Measurements from ENCODE around the gene MAP3K10. TPM values are rescaled to one million over a fixed set of nuclear protein-coding genes. Genes with fewer than 3 reads are reported as not detected.

The MAP3K10 gene
- total RNA-seq, 1 experiment from 2014 or later = 255 TPM

DNA sequence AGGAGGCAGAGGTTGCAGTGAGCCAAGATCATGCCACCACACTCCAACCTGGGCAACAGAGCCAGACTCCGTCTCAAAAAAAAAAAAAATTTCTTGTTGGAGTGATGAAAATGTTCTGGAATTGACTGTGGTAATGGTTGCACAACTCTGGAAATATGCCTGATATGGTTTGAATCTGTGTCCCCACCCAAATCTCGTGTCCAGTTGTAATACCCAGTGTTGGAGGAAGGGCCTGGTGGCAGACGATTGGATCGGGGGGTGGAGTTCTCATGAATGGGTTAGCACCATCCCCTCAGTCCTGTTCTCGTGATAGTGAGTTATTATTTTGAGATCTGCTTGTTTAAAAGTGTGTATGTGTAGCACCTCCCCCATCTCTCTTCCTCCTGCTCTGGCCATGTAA lies 41.1 kb upstream of the MAP3K10 start:
- intact Hi-C loops (cut with micrococcal nuclease; ENCODE audit: unreplicated experiment) (no loop called here), in situ Hi-C loops (cut with HindIII; ENCODE audit: low pct_unique_long_range_greater_than_20kb, low sequenced_read_pairs) (no loop called here)
- Histone ChIP-seq H3K9me3 (ENCODE audit: control insufficient read depth, insufficient read depth, low read depth, low read length) (no peaks in the 10 kb centered on the region), H3K27me3 (ENCODE audit: control insufficient read depth, insufficient read depth, low read length) (no peaks in the 10 kb centered on the region), H3K4me3 (ENCODE audit: low read depth in 2 of 2, low read length in 2 of 2) (no peak overlapping the region), H3K27ac (ENCODE audit: low read length) (no peak overlapping the region), H3K4me1 (ENCODE audit: control insufficient read depth, insufficient read depth, low read length) (peaks cover 14% of the 10 kb centered on the region), H3K36me3 (ENCODE audit: control insufficient read depth, insufficient read depth, low read length) (no peaks in the 10 kb centered on the region)
- DNase-seq (ENCODE audit: low read depth, low spot score) (no peak), ATAC-seq (no peak)
- BruUV-seq (replicated peaks) = no TSS peak
- POLR2A ChIA-PET = interaction anchor here (0.6 to 1.3 kb wide), 2 partner anchors 11 to 299 kb away, joined by 3 to 6 read pairs; no protein-coding TSS in a partner anchor
- CTCF ChIA-PET = interaction anchor here (0.7 to 2.4 kb wide), 5 partner anchors 9 to 180 kb away, joined by 3 to 6 read pairs (median 5); no protein-coding TSS in a partner anchor
- TF ChIP-seq, protein P1, sequence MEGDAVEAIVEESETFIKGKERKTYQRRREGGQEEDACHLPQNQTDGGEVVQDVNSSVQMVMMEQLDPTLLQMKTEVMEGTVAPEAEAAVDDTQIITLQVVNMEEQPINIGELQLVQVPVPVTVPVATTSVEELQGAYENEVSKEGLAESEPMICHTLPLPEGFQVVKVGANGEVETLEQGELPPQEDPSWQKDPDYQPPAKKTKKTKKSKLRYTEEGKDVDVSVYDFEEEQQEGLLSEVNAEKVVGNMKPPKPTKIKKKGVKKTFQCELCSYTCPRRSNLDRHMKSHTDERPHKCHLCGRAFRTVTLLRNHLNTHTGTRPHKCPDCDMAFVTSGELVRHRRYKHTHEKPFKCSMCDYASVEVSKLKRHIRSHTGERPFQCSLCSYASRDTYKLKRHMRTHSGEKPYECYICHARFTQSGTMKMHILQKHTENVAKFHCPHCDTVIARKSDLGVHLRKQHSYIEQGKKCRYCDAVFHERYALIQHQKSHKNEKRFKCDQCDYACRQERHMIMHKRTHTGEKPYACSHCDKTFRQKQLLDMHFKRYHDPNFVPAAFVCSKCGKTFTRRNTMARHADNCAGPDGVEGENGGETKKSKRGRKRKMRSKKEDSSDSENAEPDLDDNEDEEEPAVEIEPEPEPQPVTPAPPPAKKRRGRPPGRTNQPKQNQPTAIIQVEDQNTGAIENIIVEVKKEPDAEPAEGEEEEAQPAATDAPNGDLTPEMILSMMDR (IDR thresholded peaks at IDR 0.05) = no peak
- TF ChIP-seq SIN3A (IDR thresholded peaks at IDR 0.05; ENCODE audit: borderline replicate concordance, insufficient read depth, low read depth, low read length) (no peak), REST (IDR thresholded peaks at IDR 0.05; ENCODE audit: insufficient read depth in 1 of 2, low read depth in 2 of 2, low read length in 1 of 2) (no peak), POLR2AphosphoS5 (IDR thresholded peaks at IDR 0.05; ENCODE audit: low read depth, low read length) (no peak), TCF7L2 (IDR thresholded peaks at IDR 0.05; ENCODE audit: low read depth, low read length) (no peak)

DNA sequence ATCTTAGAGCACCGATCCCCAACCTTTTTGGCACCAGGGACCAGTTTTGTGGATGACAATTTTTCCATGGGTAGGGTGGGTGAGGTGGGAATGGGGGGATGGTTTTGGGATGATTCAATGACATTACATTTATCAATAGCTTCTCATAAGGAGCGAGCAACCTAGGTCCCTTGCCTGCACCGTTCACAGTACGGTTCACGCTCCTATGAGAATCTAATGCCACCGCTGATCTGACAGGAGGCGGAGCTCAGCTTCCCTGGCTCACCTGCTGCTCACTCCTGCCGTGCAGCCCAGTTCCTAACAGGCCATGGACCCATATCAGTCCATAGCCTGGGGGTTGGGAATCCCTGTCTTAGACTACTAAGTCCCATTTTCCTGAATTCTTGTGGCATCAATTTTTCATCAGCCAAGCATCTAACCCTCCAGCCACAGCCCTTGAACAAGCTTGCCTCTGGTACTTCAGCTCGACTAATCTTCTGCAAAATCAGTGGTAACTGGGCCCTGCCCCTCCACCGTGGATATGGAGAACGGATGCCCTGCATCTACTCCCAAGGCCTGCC lies 37.0 kb upstream of the MAP3K10 start:
- ATAC-seq (0 out of 2 replicates have a peak, but pooled peaks have one; percentile 4), DNase-seq (ENCODE audit: low read depth, low spot score) (no peak)
- Histone ChIP-seq H3K36me3 (ENCODE audit: control insufficient read depth, insufficient read depth, low read length) (no peaks in the 10 kb centered on the region), H3K9me3 (ENCODE audit: control insufficient read depth, insufficient read depth, low read depth, low read length) (no peaks in the 10 kb centered on the region), H3K4me1 (ENCODE audit: control insufficient read depth, insufficient read depth, low read length) (0 out of 2 replicates have a peak, but pooled peaks cover 2% of the 10 kb centered on the region), H3K27ac (ENCODE audit: low read length) (no peak overlapping the region), H3K4me3 (ENCODE audit: low read depth in 2 of 2, low read length in 2 of 2) (no peak overlapping the region), H3K27me3 (ENCODE audit: control insufficient read depth, insufficient read depth, low read length) (no peaks in the 10 kb centered on the region)
- intact Hi-C loops (cut with micrococcal nuclease; ENCODE audit: unreplicated experiment) (no loop called here), in situ Hi-C loops (cut with HindIII; ENCODE audit: low pct_unique_long_range_greater_than_20kb, low sequenced_read_pairs) (no loop called here)
- CTCF ChIA-PET = interaction anchor here (0.5 to 9.8 kb wide), 25 partner anchors 9 to 983 kb away, joined by 3 to 111 read pairs (median 5); partner anchors contain the start of genes CCNP and TTC9B
- BruUV-seq (replicated peaks) = no TSS peak
- TF ChIP-seq SIN3A (IDR thresholded peaks at IDR 0.05; ENCODE audit: borderline replicate concordance, insufficient read depth, low read depth, low read length) (no peak), TCF7L2 (IDR thresholded peaks at IDR 0.05; ENCODE audit: low read depth, low read length) (no peak), POLR2AphosphoS5 (IDR thresholded peaks at IDR 0.05; ENCODE audit: low read depth, low read length) (no peak), REST (IDR thresholded peaks at IDR 0.05; ENCODE audit: insufficient read depth in 1 of 2, low read depth in 2 of 2, low read length in 1 of 2) (no peak)
- TF ChIP-seq, protein P1 (IDR thresholded peaks at IDR 0.05) = no peak
- POLR2A ChIA-PET = interaction anchor here (0.6 to 1.1 kb wide), 6 partner anchors 33 to 849 kb away, joined by 3 to 24 read pairs (median 5); partner anchors contain the start of genes MAP3K10 and PSMC4

Data from Panc1 (cell line).